Cardiac muscle cell (in vitro differentiated cells and primary cell): ENCODE data around the gene PSRC1. TPM values are rescaled to one million over a fixed set of nuclear protein-coding genes. Genes with fewer than 3 reads are reported as not detected.

Source experiments
- DNase-seq, 2 donors: peaks; one replicate each; pipeline versions ENCODE4 v3.0.0 to v3.0.0-alpha.2; 2010 to 2017; ENCODE audit warnings: low read depth in 1 of 2, low spot score in 1 of 2
- H3K27ac ChIP-seq: fragments of 200-600 bp; sonication (generic); 2 replicates; pipeline ENCODE4 v1.5.1; 2016
- H3K27me3 ChIP-seq: fragments of 200-600 bp; sonication (generic); 2 replicates; pipeline ENCODE4 v1.6.0; 2016; ENCODE audit warnings: control low read depth
- H3K36me3 ChIP-seq: fragments of 200-600 bp; sonication (generic); 2 replicates; pipeline ENCODE4 v1.5.1; 2016; ENCODE audit warnings: control low read depth
- H3K4me1 ChIP-seq: fragments of 200-600 bp; sonication (generic); 2 replicates; pipeline ENCODE4 v1.8.1; 2017; ENCODE audit warnings: low read depth, mild to moderate bottlenecking, mixed run types
- H3K4me3 ChIP-seq: fragments of 200-600 bp; sonication (generic); 2 replicates; pipeline ENCODE4 v1.5.1; 2016; ENCODE audit warnings: mild to moderate bottlenecking
- H3K9me3 ChIP-seq: fragments of 200-600 bp; sonication (generic); 2 replicates; pipeline ENCODE4 v1.5.1; 2017; ENCODE audit warnings: low read depth, mild to moderate bottlenecking, control low read depth
- polyA plus RNA-seq: library from polyadenylated mRNA; unstranded; fragments of >200 nt; fragmentation: Nextera tagmentation; extraction: Ambion mirVana; gene quantifications from 2 replicates; pipeline ENCODE4 v1.2.1, GENCODE V29; 2016
- total RNA-seq: library from RNA; depleted of rRNA; stranded (reverse); fragments of >200 nt; gene quantifications from 2 replicates; pipeline ENCODE4 v1.2.3, GENCODE V29; 2016
- TF ChIP-seq, protein P1 (sequence below): IDR thresholded peaks from 2 replicates; pipeline ENCODE4 v1.5.1; 2012; ENCODE audit warnings: low read depth, mild to moderate bottlenecking, low read length

PSRC1 gene
- total and polyA plus RNA-seq, 2 experiments from 2014 or later, result 13.4 to 41.8 TPM

DNA sequence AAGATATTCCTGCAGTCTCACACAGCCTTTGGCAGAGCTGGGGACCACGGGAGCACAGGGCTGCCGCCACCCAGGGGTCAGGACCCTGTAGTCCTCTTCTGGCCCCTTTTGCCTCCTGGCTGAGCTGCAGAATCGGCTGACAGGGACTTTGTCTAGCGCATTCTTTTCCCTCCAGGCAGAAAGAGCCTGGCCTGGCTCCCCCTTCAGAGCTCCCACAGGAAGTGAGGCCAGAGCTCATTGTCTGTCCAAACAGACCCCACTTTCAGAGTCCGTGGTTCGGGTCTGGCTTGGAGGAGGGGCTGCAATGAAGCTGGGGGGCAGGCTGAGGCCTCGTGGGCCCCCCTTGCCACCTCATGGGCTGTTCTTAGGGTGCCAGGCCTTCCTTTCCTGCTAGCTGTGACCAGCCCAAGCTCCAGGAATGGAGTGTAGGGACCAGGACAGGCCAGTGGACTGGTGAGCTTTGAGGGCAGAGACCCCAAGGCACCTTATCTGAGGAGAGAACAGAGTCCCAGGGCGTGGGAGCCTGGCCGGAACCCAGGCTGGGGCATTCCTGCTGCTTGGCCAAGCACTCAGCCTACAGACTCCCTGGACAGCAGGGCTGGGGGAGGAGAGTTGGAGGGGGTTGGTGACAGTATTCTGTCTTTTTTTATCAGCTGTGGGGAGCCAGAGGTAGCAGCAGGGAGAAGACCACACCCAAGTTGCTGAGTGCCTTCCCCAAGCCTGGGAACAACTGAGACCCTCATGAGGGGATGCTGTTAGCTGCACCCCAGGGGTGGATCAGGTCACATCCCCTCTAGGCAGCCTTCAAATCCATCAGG, 28.9 kb downstream of the PSRC1 start:
- TF ChIP-seq, protein P1, sequence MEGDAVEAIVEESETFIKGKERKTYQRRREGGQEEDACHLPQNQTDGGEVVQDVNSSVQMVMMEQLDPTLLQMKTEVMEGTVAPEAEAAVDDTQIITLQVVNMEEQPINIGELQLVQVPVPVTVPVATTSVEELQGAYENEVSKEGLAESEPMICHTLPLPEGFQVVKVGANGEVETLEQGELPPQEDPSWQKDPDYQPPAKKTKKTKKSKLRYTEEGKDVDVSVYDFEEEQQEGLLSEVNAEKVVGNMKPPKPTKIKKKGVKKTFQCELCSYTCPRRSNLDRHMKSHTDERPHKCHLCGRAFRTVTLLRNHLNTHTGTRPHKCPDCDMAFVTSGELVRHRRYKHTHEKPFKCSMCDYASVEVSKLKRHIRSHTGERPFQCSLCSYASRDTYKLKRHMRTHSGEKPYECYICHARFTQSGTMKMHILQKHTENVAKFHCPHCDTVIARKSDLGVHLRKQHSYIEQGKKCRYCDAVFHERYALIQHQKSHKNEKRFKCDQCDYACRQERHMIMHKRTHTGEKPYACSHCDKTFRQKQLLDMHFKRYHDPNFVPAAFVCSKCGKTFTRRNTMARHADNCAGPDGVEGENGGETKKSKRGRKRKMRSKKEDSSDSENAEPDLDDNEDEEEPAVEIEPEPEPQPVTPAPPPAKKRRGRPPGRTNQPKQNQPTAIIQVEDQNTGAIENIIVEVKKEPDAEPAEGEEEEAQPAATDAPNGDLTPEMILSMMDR, result no peak
- H3K4me3 ChIP-seq, result no peak overlapping the region

DNA sequence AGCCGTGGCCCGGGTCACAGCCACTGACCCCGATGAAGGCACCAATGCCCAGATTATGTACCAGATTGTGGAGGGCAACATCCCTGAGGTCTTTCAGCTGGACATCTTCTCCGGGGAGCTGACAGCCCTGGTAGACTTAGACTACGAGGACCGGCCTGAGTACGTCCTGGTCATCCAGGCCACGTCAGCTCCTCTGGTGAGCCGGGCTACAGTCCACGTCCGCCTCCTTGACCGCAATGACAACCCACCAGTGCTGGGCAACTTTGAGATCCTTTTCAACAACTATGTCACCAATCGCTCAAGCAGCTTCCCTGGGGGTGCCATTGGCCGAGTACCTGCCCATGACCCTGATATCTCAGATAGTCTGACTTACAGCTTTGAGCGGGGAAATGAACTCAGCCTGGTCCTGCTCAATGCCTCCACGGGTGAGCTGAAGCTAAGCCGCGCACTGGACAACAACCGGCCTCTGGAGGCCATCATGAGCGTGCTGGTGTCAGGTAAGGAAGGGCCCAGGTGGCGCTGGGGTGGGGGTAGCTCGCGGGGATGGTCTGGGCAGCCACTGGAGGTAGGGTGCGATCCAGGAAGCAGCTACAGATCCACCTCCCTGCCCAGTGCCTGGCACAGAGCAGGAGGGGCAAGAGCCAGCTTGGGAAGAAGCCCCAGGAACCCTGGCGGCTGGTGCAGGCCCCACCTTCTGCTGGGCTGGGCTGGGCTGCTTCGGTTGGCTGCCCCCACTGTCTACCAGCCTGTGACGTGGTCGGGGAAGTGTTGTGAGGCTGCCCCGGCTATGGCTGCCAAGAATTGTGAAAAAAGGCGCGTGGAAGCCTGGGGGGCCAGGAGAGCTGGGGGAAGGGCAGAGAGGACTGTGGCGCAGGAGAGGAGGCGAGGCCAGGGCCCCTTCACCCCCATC, 29.8 kb downstream of the PSRC1 start:
- TF ChIP-seq, protein P1, result no peak
- peaks cover 14% of the 10 kb centered on the region for H3K4me1 ChIP-seq
- DNase-seq, result peak in 1 of 2 donors; percentile 38
- no peak overlapping the region for H3K27ac ChIP-seq
- H3K36me3 ChIP-seq, result no peaks in the 10 kb centered on the region
- no peaks in the 10 kb centered on the region for H3K9me3 ChIP-seq
- H3K27me3 ChIP-seq, result peaks cover 14% of the 10 kb centered on the region
- no peak overlapping the region for H3K4me3 ChIP-seq

More for the DNA sequence above, 28.9 kb downstream of the PSRC1 start:
- no peaks in the 10 kb centered on the region for H3K36me3 ChIP-seq
- H3K9me3 ChIP-seq, result no peaks in the 10 kb centered on the region
- DNase-seq, result peak; percentile 35 to 45
- peaks cover 14% of the 10 kb centered on the region for H3K27me3 ChIP-seq
- peaks cover 14% of the 10 kb centered on the region for H3K4me1 ChIP-seq
- no peak overlapping the region for H3K27ac ChIP-seq

DNA sequence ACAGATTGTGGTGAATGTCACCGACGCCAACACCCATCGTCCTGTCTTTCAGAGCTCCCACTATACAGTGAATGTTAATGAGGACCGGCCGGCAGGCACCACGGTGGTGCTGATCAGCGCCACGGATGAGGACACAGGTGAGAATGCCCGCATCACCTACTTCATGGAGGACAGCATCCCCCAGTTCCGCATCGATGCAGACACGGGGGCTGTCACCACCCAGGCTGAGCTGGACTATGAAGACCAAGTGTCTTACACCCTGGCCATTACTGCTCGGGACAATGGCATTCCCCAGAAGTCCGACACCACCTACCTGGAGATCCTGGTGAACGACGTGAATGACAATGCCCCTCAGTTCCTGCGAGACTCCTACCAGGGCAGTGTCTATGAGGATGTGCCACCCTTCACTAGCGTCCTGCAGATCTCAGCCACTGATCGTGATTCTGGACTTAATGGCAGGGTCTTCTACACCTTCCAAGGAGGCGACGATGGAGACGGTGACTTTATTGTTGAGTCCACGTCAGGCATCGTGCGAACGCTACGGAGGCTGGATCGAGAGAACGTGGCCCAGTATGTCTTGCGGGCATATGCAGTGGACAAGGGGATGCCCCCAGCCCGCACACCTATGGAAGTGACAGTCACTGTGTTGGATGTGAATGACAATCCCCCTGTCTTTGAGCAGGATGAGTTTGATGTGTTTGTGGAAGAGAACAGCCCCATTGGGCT, 30.6 kb downstream of the PSRC1 start:
- no peaks in the 10 kb centered on the region for H3K9me3 ChIP-seq
- DNase-seq, result no peak
- TF ChIP-seq, protein P1, result no peak
- no peak overlapping the region for H3K4me3 ChIP-seq
- H3K27ac ChIP-seq, result no peak overlapping the region
- H3K27me3 ChIP-seq, result peaks cover 14% of the 10 kb centered on the region
- H3K36me3 ChIP-seq, result no peaks in the 10 kb centered on the region
- peaks cover 14% of the 10 kb centered on the region for H3K4me1 ChIP-seq

DNA sequence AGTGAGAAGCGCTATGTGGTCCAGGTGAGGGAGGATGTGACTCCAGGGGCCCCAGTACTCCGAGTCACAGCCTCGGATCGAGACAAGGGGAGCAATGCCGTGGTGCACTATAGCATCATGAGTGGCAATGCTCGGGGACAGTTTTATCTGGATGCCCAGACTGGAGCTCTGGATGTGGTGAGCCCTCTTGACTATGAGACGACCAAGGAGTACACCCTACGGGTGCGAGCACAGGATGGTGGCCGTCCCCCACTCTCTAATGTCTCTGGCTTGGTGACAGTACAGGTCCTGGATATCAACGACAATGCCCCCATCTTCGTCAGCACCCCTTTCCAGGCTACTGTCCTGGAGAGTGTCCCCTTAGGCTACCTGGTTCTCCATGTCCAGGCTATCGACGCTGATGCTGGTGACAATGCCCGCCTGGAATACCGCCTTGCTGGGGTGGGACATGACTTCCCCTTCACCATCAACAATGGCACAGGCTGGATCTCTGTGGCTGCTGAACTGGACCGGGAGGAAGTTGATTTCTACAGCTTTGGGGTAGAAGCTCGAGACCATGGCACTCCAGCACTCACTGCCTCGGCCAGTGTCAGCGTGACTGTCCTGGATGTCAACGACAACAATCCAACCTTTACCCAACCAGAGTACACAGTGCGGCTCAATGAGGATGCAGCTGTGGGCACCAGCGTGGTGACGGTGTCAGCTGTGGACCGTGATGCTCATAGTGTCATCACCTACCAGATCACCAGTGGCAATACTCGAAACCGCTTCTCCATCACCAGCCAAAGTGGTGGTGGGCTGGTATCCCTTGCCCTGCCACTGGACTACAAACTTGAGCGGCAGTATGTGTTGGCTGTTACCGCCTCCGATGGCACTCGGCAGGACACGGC, 31.4 kb downstream of the PSRC1 start:
- H3K27ac ChIP-seq, result no peak overlapping the region
- H3K4me3 ChIP-seq, result no peak overlapping the region
- H3K36me3 ChIP-seq, result no peaks in the 10 kb centered on the region
- H3K27me3 ChIP-seq, result peaks cover 14% of the 10 kb centered on the region
- TF ChIP-seq, protein P1, result no peak
- H3K9me3 ChIP-seq, result no peaks in the 10 kb centered on the region
- H3K4me1 ChIP-seq, result peaks cover 14% of the 10 kb centered on the region
- DNase-seq, result no peak
